Cerebellar cortex (tissue), 1 donor: ENCODE data around the gene GANC.

ENCODE experiments used
- DNase-seq: peaks from one replicate; pipeline ENCODE4 v3.0.0-alpha.2; 2015; ENCODE audit warnings: low spot score

GANC gene

GRCh38 chr15:42348083-42348482, 75.1 kb downstream of the GANC start:
- no peak for DNase-seq

GRCh38 chr15:42349186-42349585, 76.2 kb downstream of the GANC start:
- DNase-seq, result no peak

- DNase-seq, result no peak
Measured at GRCh38 chr15:42352401-42352800, 79.4 kb downstream of the GANC start.

GRCh38 chr15:42353061-42353460, 80.1 kb downstream of the GANC start:
- no peak for DNase-seq

- no peak for DNase-seq
Measured at GRCh38 chr15:42354824-42355223, 81.8 kb downstream of the GANC start.

- DNase-seq, result no peak
Measured at GRCh38 chr15:42355291-42355690, 82.3 kb downstream of the GANC start.

GRCh38 chr15:42356851-42357250, 83.8 kb downstream of the GANC start:
- no peak for DNase-seq

- DNase-seq, result no peak
Measured at GRCh38 chr15:42358141-42358540, 85.1 kb downstream of the GANC start.

GRCh38 chr15:42359249-42359648, 86.2 kb downstream of the GANC start, which contains the start of gene CAPN3:
Gene CAPN3 (plus strand): TSS chr15:42359501. CDS start chr15:42359806, 305 bp downstream.
- DNase-seq, result no peak

GRCh38 chr15:42359985-42360384, 87.0 kb downstream of the GANC start:
- DNase-seq, result no peak

GRCh38 chr15:42360535-42361112, 87.6 kb downstream of the GANC start:
- no peak for DNase-seq

- no peak for DNase-seq
Measured at GRCh38 chr15:42363487-42363886, 90.5 kb downstream of the GANC start.

GRCh38 chr15:42363942-42364341, 90.9 kb downstream of the GANC start:
- DNase-seq, result no peak

- no peak for DNase-seq
Measured at GRCh38 chr15:42364529-42364928, 91.5 kb downstream of the GANC start.

GRCh38 chr15:42365921-42366550, 93.0 kb downstream of the GANC start:
- DNase-seq, result no peak

GRCh38 chr15:42367041-42367440, 94.0 kb downstream of the GANC start:
- no peak for DNase-seq

GRCh38 chr15:42368096-42368495, 95.1 kb downstream of the GANC start:
- DNase-seq, result no peak

- no peak for DNase-seq
Measured at GRCh38 chr15:42371096-42371495, 98.1 kb downstream of the GANC start.

- no peak for DNase-seq
Measured at GRCh38 chr15:42373274-42373673, 100.3 kb downstream of the GANC start.

- no peak for DNase-seq
Measured at GRCh38 chr15:42373936-42374335, 100.9 kb downstream of the GANC start.

GRCh38 chr15:42374810-42375209, 101.8 kb downstream of the GANC start:
- DNase-seq, result no peak

GRCh38 chr15:42375252-42375651, 102.3 kb downstream of the GANC start:
- DNase-seq, result no peak

GRCh38 chr15:42375941-42376340, 102.9 kb downstream of the GANC start:
- no peak for DNase-seq

- DNase-seq, result no peak
Measured at GRCh38 chr15:42378011-42378410, 105.0 kb downstream of the GANC start.
